Endothelial cell of umbilical vein (primary cell): ENCODE data around the gene CUX1. TPM values are rescaled to one million over a fixed set of nuclear protein-coding genes. Genes with fewer than 3 reads are reported as not detected.
"Not testable (repeated sequence)": the region's sequence is repeated elsewhere in the genome, so short reads cannot be mapped to it uniquely, and the experiment has no call there.

Experiments used
- BruUV-seq: library from RNA; stranded (reverse); fragments of 400-500 nt; replicated peaks from 2 replicates; lab custom pipeline; 2021; lab: Mats Ljungman, UMichigan
- CTCF ChIA-PET: fragments of 300-600, 350-600 bp; sonication (Branson Sonifier 250); formaldehyde crosslinking; loops from one replicate; lab custom pipeline; 2021; ENCODE audit warnings: antibody characterized with exemption, inconsistent platforms; lab: Charles Lee
- POLR2A ChIA-PET: fragments of 300-600, 350-600 bp; sonication (Branson Sonifier 250); formaldehyde crosslinking; loops from one replicate; lab custom pipeline; 2021; ENCODE audit warnings: antibody characterized with exemption, inconsistent platforms; lab: Charles Lee
- DNase-seq: peaks from one replicate; pipeline ENCODE4 v3.0.0-alpha.2; 2011; ENCODE audit warnings: low read depth, low spot score
- FAIRE-seq: peaks from 2 replicates; lab custom pipeline; 2011; peaks lifted over from hg19 to GRCh38; lab: Jason Lieb, UNC
- H2AFZ ChIP-seq: 2 replicates; pipeline ENCODE4 v1.6.0; 2012; ENCODE audit warnings: low read depth, low read length, control low read depth, inconsistent platforms
- H3K27ac ChIP-seq: 2 replicates; pipeline ENCODE4 v1.5.1; 2011; ENCODE audit warnings: low read depth, mild to moderate bottlenecking, control low read depth, low read length, moderate library complexity; ENCODE audit not compliant: insufficient read depth
- H3K27me3 ChIP-seq, 2 experiments: 2 replicates each; pipeline versions ENCODE4 v1.6.0 to v1.6.1; 2011; ENCODE audit warnings: low read length in 2 of 2, mixed read lengths in 1 of 2; ENCODE audit not compliant: control insufficient read depth in 2 of 2, insufficient read depth in 2 of 2
- H3K36me3 ChIP-seq, 2 experiments: 2 replicates in 1 of 2; 3 replicates in 1 of 2; pipeline ENCODE4 v1.5.1; 2011; ENCODE audit warnings: low read length in 2 of 2, mild to moderate bottlenecking in 1 of 2, moderate library complexity in 1 of 2; ENCODE audit not compliant: control insufficient read depth in 2 of 2, insufficient read depth in 2 of 2; ENCODE audit errors: extremely low read depth in 1 of 2
- H3K4me1 ChIP-seq: 3 replicates; pipeline ENCODE4 v1.5.1; 2011; ENCODE audit warnings: mild to moderate bottlenecking, low read length; ENCODE audit not compliant: control insufficient read depth, insufficient read depth; ENCODE audit errors: extremely low read depth
- H3K4me2 ChIP-seq: 2 replicates; pipeline ENCODE4 v1.6.1; 2011; ENCODE audit warnings: low read length, control low read depth, mixed read lengths; ENCODE audit not compliant: insufficient read depth
- H3K4me3 ChIP-seq, 3 experiments: fragments of 200-600 bp in 1 of 3; sonication (generic), shearing (Covaris generic) in 1 of 3; replicated peaks in 1 of 3; 2 replicates each; pipeline ENCODE4 v1.5.1; 2011 to 2016; ENCODE audit warnings: control low read depth in 3 of 3, low read length in 3 of 3, mild to moderate bottlenecking in 2 of 3, inconsistent platforms in 1 of 3, low read depth in 1 of 3, moderate library complexity in 1 of 3; ENCODE audit not compliant: insufficient read depth in 1 of 3
- H3K79me2 ChIP-seq: 2 replicates; pipeline ENCODE4 v1.6.0; 2012; ENCODE audit warnings: low read length, inconsistent platforms; ENCODE audit not compliant: control insufficient read depth, insufficient read depth
- H3K9ac ChIP-seq: replicated peaks from 2 replicates; pipeline ENCODE3; 2011; ENCODE audit warnings: low read length, control low read depth; ENCODE audit not compliant: insufficient read depth; ENCODE audit errors: extremely low read depth
- H3K9me1 ChIP-seq: replicated peaks from 3 replicates; pipeline ENCODE4 v1.6.0; 2011; ENCODE audit warnings: mild to moderate bottlenecking, low read length; ENCODE audit not compliant: control insufficient read depth, insufficient read depth; ENCODE audit errors: extremely low read depth
- H3K9me3 ChIP-seq: replicated peaks from 2 replicates; pipeline ENCODE4 v1.5.1; 2012; ENCODE audit warnings: low read length, inconsistent platforms; ENCODE audit not compliant: control insufficient read depth, insufficient read depth
- H4K20me1 ChIP-seq: replicated peaks from 2 replicates; pipeline ENCODE3; 2011; ENCODE audit warnings: mild to moderate bottlenecking, low read length; ENCODE audit not compliant: control insufficient read depth, insufficient read depth; ENCODE audit errors: extremely low read depth
- EZH2 ChIP-seq: IDR thresholded peaks from 2 replicates; pipeline ENCODE4 v1.6.1; 2012; ENCODE audit warnings: borderline replicate concordance, low read depth, mild to moderate bottlenecking, moderate library complexity, low read length, inconsistent platforms; ENCODE audit not compliant: severe bottlenecking
- FOS ChIP-seq: IDR thresholded peaks from 2 replicates; pipeline ENCODE4 v1.6.1; 2011; ENCODE audit warnings: mild to moderate bottlenecking, low read length, moderate library complexity, borderline replicate concordance; ENCODE audit not compliant: insufficient read depth
- dilution Hi-C: fragments of 300-500 bp; cut with MboI; formaldehyde crosslinking; loops from one replicate; pipeline ENCODE4 v1.15.0; 2019; ENCODE audit warnings: low sequenced_read_pairs; ENCODE audit not compliant: extremely low pct_ligation_motif_present
- intact Hi-C: fragments of 100-400 bp; cut with micrococcal nuclease; formaldehyde crosslinking; loops from one replicate; pipeline ENCODE4 v1.10.0; 2022
- polyA plus RNA-seq, 4 experiments: library from polyadenylated mRNA; depleted of rRNA in 3 of 4; stranded (reverse) in 3 of 4; unstranded in 1 of 4; fragments of >200 nt; gene quantifications; 2 replicates each; pipeline versions ENCODE4 v1.2.1 to v1.2.3, GENCODE V29; 2011 to 2012; ENCODE audit warnings: missing spikeins in 1 of 4
- total RNA-seq: library from RNA; stranded (reverse); gene quantifications from 2 replicates; pipeline ENCODE4 v1.2.3, GENCODE V29; 2021
- TF ChIP-seq, protein P1 (sequence below): IDR thresholded peaks from 2 replicates; pipeline ENCODE4 v1.6.1; 2011; ENCODE audit not compliant: insufficient read depth, insufficient read length

The CUX1 gene
- total and polyA plus RNA-seq, 2 donors (not counting 3 experiments of a cell fraction or from before 2014, with no cell fraction given): 13.8 to 49.8 TPM

DNA sequence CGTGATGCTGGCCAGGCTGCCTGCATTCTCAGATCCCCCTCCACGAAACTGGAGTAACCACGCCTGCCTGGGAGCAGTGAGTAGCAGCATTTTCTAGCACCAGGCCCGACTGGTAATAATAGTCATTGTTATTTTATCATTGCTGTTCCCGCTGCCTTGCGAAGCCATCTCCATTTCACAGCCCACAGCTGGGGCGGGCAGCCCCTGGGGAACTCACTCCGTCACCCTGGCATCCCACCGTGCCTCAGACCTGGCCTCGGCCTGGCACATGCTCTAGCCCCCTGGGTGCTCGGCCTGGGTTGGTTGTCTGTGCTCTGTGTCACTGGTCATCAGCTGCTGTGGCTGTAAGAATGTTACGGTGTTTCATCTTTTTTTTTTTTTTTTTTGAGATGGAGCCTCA is 411.5 kb downstream of the CUX1 start:
- H3K9me1 ChIP-seq: no peaks in the 10 kb centered on the region
- dilution Hi-C loops: no loop called here
- no peak overlapping the region for H2AFZ ChIP-seq
- BruUV-seq: no TSS peak
- ChIA-PET CTCF (interaction anchor here (0.5 kb wide), 1 partner anchor 412 kb away, joined by 3 read pairs; no protein-coding TSS in a partner anchor), POLR2A (no interaction called here)
- intact Hi-C loops: no loop called here
- no peak overlapping the region for H3K9ac ChIP-seq
- no peak overlapping the region for H3K4me2 ChIP-seq
- DNase-seq: no peak
- H3K4me3 ChIP-seq: no peak overlapping the region
- no peaks in the 10 kb centered on the region for H4K20me1 ChIP-seq
- no peak for FAIRE-seq
- H3K27ac ChIP-seq: no peak overlapping the region
- TF ChIP-seq EZH2 (no peak), FOS (no peak)
- TF ChIP-seq, protein P1, sequence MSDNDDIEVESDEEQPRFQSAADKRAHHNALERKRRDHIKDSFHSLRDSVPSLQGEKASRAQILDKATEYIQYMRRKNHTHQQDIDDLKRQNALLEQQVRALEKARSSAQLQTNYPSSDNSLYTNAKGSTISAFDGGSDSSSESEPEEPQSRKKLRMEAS: no peak
- no peaks in the 10 kb centered on the region for H3K4me1 ChIP-seq
- no peaks in the 10 kb centered on the region for H3K36me3 ChIP-seq
- H3K27me3 ChIP-seq: no peaks in the 10 kb centered on the region
- no peaks in the 10 kb centered on the region for H3K9me3 ChIP-seq
- no peaks in the 10 kb centered on the region for H3K79me2 ChIP-seq

DNA sequence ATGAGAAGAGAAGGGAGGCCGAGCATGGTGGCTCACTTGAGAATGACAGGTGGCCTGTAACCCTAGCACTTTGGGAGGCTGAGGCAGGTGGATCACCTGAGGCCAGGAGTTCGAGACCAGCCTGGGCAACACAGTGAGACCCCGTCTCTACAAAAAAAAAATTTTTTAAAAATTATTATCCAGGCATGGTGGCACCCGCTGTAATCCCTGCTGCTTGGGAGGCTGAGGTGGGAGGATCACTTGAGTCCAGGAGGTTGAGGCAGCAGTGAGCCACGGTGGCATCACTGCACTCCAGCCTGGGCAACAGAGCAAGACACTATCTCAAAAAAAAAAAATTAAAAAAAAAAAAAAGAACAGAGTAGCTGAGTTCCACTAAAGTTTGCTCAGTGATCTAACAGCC is 412.7 kb downstream of the CUX1 start:
- H3K27me3 ChIP-seq, H2AFZ ChIP-seq, BruUV-seq, H4K20me1 ChIP-seq, dilution Hi-C loops, H3K27ac ChIP-seq, H3K9me1 ChIP-seq, POLR2A ChIA-PET, H3K9me3 ChIP-seq, H3K4me1 ChIP-seq, H3K4me3 ChIP-seq, DNase-seq, H3K36me3 ChIP-seq, H3K4me2 ChIP-seq, H3K79me2 ChIP-seq, FAIRE-seq, intact Hi-C loops, H3K9ac ChIP-seq: not testable (repeated sequence)
- CTCF ChIA-PET: interaction anchor here (0.7 to 1.1 kb wide), 6 partner anchors 10 to 694 kb away, joined by 3 to 4 read pairs (median 4); no protein-coding TSS in a partner anchor
